Activated T-helper 9 cell treated with anti-CD3 and anti-CD28 coated beads, Interleukin-2, amount 50 U/mL, for 16 hours (primary cell): ENCODE results near the gene TRIM33.
A peak's percentile ranks its signal among the peaks of the same experiment; 100 is the strongest.

ENCODE experiments used
- DNase-seq: peaks from one replicate; pipeline ENCODE4 v3.0.0-alpha.2; 2020; ENCODE audit warnings: low read depth

TRIM33 gene

GRCh38 chr1:114350731-114351445, 160.1 kb downstream of the TRIM33 start:
- no peak for DNase-seq

- DNase-seq = no peak
Measured at GRCh38 chr1:114349891-114350605, 161.0 kb downstream of the TRIM33 start.

GRCh38 chr1:114347431-114348209, 163.4 kb downstream of the TRIM33 start:
- DNase-seq = no peak

GRCh38 chr1:114346480-114347029, 164.4 kb downstream of the TRIM33 start:
- peak; percentile 94 for DNase-seq

- no peak for DNase-seq
Measured at GRCh38 chr1:114345930-114346479, 165.0 kb downstream of the TRIM33 start.

GRCh38 chr1:114344656-114345055, 166.3 kb downstream of the TRIM33 start:
- no peak for DNase-seq
